Stimulated activated naive CD4-positive, alpha-beta T cell (primary cell): ENCODE data around the gene GRAMD1A.
"Not testable (repeated sequence)": the region's sequence is repeated elsewhere in the genome, so short reads cannot be mapped to it uniquely, and the experiment has no call there.

Experiments used
- DNase-seq, 6 experiments: peaks; one replicate each; lab custom pipeline; 2025; lab: John Stamatoyannopoulos, UW

GRAMD1A gene

GRCh38 chr19:34999498-35000337, at the start of gene GRAMD1A:
GRAMD1A (plus strand) TSS chr19:35000323; CDS start chr19:35000479, 156 bp downstream.
- peak; percentile 35 to 64 (median 60) for DNase-seq

GRCh38 chr19:34953092-34953491, 47.0 kb upstream of the GRAMD1A start:
- DNase-seq = no peak

DNA sequence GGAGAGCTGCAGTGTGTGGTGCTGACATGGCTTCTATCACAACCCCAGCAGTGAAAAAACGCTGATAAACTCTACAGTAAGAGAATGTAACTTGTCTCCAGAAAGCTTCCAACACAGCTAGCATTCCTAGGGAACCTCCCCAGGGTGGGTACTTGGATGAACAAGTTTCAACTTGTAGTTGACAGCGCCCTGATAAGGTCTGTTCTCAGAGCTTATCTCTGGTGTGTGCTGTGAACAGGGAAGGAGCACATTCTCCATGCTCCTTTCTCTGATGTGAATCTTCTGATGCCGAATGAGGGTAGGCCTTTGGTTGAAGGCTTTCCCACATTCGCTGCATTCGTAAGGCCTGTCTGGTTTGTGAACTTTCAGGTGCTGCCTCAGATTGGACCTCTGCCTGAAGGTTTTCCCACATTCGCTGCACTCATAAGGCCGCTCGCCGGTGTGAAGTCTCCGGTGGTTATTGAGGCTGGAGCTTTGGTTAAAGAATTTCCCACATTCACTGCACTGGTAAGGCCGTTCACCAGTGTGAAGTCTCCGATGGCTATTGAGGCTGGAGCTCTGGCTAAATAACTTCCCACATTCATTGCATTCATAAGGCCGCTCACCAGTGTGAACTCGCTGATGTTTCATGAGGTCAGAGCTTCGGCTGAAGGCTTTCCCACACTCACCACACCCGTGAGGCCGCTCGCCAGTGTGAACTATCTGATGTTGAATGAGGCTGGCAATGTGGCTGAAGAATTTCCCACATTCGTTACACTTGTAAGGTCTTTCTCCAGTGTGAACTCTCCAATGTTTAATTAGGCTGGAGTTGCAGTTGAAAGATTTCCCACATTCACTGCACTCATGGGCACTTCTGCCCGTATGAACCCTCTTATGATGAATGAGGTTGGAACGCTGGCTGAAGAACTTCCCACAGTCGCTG, 42.0 kb upstream of the GRAMD1A start:
- DNase-seq = peak in 1 of 6 experiments; percentile 6

DNA sequence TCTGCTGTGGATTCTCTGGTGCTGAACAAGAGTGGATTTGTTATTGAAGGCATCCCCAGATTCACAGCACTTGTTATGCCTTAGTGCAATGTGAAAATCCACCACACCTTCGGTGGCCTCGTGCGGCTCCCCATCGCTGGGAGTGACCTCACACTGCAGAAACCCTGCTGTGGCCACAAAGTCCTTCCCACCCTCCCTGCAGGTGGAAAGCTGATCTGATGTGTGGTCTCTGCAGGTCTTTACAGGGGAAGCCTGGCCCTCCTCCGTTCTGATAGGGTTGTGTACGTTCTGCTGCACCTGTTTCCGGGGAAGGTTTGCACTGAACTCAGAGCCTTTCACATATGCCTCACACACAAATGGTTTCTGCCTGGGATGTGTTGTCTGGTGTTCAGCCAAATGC, 41.1 kb upstream of the GRAMD1A start:
- DNase-seq = no peak

DNA sequence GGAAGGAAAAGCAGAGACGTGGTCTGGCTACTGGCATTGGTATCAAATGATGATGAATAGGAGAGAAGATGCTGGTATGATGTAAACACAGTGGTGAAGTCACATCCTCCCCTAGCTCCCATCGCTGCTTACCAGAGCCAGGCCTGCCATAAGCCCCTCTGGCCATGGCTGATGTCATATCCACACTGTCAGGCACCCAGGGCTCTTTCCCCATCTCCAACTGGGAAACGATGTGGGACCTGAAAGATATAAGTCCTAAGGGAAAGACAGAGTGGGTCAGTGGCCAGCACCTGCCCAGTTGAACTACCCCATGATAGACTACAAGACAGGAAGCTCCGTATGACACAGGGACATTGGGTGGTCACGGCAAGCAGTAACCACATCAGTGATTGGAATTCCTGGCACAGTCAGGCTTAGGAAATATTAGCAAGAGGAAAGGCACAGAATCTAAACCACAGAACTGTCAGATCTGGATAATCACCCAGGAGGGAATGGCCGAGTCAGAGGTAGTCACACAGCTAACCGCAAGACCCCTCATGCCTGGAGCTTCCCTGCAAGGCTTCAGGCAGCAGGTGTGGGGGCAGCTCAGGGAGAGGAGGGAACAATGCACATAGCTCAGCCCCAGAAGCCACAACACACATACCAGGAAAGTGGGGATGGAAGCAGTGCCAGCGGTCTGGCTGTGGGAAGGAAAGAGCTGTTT, 39.9 kb upstream of the GRAMD1A start:
- DNase-seq = no peak

GRCh38 chr19:34960940-34961679, 39.0 kb upstream of the GRAMD1A start:
- DNase-seq = no peak

GRCh38 chr19:34961775-34962686, 38.1 kb upstream of the GRAMD1A start:
- DNase-seq = peak in 3 of 6 experiments; percentile 8 to 26 (median 8)

DNA sequence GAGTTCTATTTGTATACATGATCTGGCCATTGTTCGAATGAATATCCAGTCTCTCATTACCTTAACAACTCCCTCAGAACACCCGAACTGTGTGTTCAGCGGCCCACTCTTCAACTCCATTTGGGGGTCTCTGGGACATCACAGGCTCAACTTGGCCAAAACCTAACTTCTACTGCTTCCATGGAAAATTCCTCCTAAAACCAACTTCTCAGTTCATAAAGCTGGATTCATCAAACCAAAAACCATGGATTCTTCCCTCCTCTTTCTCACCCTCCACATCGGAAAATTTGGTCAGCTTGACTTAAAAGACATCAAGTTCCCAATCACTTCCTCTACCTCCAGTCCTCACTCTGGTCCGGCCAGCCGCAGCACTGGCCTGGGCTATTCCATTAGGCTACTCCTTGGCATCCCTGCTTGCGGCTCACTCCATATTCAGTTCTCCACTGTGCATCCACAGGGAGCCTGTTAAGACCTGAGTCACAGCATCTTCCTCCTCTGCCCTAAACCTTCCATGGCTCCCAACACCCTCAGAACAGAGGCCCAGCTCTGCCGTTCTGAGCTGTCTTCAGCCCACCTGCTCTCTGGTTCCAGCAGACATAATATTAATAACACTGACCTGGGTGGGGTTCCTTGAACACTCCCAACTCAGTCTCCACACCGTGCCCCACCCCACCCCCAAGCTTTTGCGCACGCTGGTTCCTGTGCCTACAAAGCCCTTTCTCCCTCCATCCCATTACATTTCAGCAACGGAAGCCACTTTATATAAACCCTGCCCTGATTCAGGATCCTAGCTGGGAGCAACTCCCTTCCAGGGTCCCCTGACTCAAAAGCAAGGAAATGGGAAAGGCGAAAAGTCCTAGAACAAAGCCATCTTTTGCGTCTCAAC, 37.2 kb upstream of the GRAMD1A start:
- peak in 1 of 6 experiments; percentile 36 for DNase-seq

DNA sequence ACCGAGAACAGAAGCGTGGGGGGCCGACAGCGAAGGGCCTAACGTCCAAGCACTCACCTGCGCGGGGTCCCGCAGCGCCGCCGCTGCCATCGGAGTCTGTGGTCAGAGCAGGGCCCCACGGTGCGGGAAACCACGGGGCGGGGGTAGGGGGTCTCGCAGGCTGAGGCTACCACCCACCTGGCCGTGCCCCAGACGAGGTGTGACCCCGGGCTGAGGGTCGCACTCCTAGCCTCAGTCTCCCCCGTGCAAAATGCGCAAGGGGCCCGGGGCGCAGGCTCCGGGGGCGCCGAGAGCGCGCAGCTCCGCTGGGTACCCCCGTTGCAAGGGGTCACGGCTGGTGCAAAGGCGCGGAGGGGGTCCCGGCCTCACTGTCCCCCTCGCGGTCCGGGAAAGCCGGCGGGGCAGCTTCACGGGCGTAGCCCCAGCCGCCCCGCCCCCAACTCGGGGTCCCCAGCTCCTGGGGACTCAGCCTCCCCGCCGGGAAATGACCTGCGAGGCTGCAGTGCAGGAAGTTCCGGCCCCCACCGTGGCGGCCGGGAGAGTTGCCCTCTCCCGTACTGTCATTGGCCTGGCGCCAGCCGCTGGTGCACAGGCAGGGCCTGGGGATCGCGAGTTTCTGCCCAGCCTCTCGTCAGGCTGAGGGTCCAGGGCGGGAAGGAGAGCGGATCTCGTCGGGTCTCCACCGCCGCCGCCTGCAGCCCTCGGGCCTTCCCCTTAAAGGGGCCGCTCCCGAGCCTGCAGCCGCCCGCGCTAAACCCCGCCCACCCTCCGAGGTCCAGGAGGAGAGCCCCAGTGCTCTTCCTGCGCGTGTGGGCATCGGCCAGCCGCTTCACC, 36.3 kb upstream of the GRAMD1A start, which contains the start of gene ZNF792:
TSS of gene ZNF792 (minus strand) at position 657 of the 834 bp plus-strand sequence. CDS start at position 90, 567 bp downstream.
- peak; percentile 12 to 53 (median 26) for DNase-seq

DNA sequence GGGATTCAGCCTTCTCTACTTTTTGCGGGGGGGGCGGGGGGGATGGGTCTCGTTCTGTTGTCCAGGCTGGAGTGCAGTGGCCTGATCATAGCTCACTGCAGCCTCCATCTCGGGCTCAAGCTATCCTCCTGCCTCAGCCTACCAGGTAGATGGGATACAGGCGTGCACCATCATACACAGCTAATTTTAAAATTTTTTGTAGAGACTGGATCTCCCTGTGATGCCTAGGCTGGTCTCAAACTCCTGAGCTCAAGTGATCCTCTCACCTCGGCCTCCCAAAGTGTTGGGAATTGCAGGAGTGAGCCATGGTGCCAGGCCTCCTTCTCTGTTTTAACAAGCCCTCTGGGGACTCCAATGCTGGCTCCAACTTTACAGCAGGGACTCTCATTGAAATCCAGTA, 35.5 kb upstream of the GRAMD1A start:
- DNase-seq = no peak

DNA sequence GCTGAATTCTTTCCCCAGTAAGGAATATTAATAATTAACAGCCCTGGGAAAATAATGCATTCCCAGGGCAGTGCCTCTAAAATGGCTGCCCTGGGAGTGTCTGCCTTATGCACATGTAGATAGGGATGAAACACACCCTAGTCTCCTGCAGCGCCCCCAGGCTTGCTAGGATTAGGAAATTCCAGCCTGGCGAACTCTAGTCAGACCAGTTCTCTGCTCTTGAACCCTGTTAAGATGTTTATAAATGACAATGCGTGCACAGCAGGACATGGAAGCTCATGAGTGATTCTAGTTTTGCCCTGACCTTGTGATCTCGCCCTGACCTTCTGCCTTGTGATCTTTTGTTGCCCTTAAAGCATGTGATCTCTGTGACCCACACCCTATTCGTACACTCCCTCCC, 34.6 kb upstream of the GRAMD1A start:
- DNase-seq = not testable (repeated sequence)

GRCh38 chr19:34967551-34967950, 32.6 kb upstream of the GRAMD1A start:
- DNase-seq = no peak

DNA sequence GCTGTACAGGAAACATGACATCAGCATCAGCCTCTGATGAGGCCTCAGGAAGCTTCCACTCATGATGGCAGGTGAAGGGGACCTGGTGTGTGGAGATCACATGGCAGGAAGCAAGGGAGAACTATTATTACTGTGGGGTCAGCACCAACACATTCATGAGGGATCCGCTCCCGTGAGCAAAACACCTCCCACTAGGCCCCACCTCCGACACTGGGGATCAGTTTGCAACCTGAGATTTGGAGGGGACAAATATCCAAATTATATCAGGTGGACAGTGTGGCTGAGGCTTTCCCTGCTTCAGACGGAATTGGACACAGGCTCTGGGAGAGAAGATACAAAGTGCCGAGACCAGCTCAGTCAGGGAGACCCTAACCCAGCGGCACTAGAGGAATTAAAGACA, 30.4 kb upstream of the GRAMD1A start:
- DNase-seq = no peak

DNA sequence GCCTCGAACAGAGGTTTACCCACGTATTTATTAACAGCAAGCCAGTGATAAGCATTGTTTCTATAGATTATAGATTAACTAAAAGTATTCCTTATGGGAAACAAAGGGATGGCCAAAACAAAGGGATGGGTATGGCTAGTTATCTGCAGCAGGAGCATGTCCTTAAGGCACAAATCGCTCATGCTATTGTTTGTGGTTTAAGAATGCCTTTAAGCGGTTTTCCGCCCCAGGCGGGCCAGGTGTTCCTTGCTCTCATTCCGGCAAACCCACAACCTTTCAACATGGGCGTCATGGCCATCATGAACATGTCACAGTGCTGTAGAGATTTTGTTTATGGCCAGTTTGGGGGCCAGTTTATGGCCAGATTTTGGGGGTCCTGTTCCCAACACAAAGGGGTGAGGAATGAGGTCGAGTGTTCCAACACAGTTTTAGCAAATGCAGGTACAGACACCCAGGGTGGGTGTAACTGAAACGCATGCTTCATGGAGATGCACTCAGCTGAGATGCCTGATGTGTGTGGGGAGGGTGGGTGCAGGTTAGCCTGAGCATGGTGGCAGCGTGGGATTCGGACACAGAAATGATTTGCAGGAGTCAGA, 29.8 kb upstream of the GRAMD1A start:
- DNase-seq = not testable (repeated sequence)

DNA sequence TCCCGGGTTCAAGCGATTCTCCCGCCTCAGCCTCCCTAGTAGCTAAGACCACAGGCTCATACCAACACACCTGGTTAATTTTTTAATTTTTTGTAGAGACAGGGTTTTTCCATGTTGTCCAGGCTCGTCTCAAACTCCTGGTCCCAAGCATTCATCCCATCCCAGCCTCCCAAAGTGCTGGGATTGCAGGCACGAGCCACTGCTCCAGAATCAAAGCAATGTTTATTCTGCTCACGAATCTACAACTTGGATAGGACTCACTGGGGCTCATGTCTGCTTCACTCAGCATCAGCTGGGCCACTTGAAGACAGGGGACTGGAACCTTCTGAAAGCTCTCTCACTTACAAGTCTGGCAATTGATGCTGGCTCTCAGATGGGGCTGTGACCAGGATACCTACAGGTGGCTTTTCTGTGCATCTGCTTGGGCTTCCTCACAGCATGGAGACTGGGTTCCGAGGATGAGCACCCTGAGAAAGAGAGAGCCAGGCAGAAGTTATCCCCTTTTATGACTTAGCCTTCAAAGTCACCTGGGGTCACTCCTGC, 27.9 kb upstream of the GRAMD1A start:
- DNase-seq = no peak

- DNase-seq = no peak
Measured at GRCh38 chr19:34974646-34975045, 25.5 kb upstream of the GRAMD1A start.

DNA sequence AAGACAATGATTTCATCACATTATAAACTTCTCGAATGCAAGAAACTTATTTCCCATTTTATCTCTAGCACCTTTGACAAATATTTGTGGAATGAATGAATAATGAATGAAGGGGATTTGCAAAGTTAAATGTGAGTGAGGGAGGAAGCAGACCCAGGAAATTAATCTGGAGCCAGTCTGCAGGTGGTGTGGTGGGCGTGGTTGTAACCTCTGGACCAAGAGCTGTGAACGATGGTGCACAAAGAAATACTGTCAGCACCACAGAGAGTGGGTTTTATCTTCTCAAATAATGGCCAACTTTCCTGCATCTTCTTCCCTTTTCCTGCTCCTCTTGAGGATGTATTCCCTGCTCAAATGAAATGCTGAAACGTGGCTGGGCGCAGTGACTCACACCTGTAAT, 25.1 kb upstream of the GRAMD1A start:
- no peak for DNase-seq

DNA sequence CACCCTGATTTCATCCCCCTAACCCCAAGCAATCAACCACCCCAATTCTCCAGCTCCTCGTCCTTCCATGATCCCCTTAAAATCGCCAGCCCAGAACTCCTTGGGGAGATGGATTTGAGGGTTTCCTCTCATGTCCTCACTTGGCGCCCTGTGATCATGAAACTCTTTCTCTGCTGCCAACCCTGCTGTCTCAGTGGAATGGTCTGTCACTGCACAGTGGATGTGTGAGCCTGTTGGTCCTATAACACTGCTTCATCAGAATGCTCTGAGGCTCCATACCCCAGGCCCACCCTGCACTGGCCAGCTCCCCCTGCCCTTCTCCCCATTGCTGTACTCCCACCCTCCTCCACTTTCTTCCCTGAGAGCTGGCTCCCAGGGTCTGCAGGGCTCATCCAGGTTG, 23.5 kb upstream of the GRAMD1A start:
- no peak for DNase-seq
